ENCODE results near the gene ENTHD1.
"Not testable (repeated sequence)": the region's sequence is repeated elsewhere in the genome, so short reads cannot be mapped to it uniquely, and the experiment has no call there.

ENTHD1 gene

GRCh38 chr22:39777716-39778454 is 115.7 kb downstream of the ENTHD1 start:
- DNase-seq (ENCODE audit: low read depth): no peak

- no peak for DNase-seq (ENCODE audit: low read depth)
These were observed 117.1 kb downstream of the ENTHD1 start for GRCh38 chr22:39776295-39777009.

GRCh38 chr22:39773976-39774539 is 119.5 kb downstream of the ENTHD1 start:
- peak; percentile 16 for DNase-seq (ENCODE audit: low read depth)

GRCh38 chr22:39773503-39773902 is 120.1 kb downstream of the ENTHD1 start:
- no peak for DNase-seq (ENCODE audit: low read depth)

GRCh38 chr22:39771486-39771885 is 122.1 kb downstream of the ENTHD1 start:
- no peak for DNase-seq (ENCODE audit: low read depth)

- DNase-seq (ENCODE audit: low read depth): no peak
These were observed 127.9 kb downstream of the ENTHD1 start for GRCh38 chr22:39765661-39766060.

- no peak for DNase-seq (ENCODE audit: low read depth)
These were observed 128.5 kb downstream of the ENTHD1 start for GRCh38 chr22:39765046-39765445.

GRCh38 chr22:39763276-39763675 is 130.3 kb downstream of the ENTHD1 start:
- DNase-seq (ENCODE audit: low read depth): no peak

- DNase-seq (ENCODE audit: low read depth): no peak
These were observed 142.8 kb downstream of the ENTHD1 start for GRCh38 chr22:39750759-39751158.

- DNase-seq (ENCODE audit: low read depth): no peak
These were observed 144.7 kb downstream of the ENTHD1 start for GRCh38 chr22:39748877-39749276.

GRCh38 chr22:39746600-39747262 is 146.8 kb downstream of the ENTHD1 start:
- DNase-seq (ENCODE audit: low read depth): no peak

GRCh38 chr22:39745789-39746188 is 147.8 kb downstream of the ENTHD1 start:
- DNase-seq (ENCODE audit: low read depth): no peak

GRCh38 chr22:39744353-39744752 is 149.2 kb downstream of the ENTHD1 start:
- DNase-seq (ENCODE audit: low read depth): no peak

GRCh38 chr22:39743935-39744334 is 149.6 kb downstream of the ENTHD1 start:
- no peak for DNase-seq (ENCODE audit: low read depth)

GRCh38 chr22:39739338-39740027 is 154.1 kb downstream of the ENTHD1 start:
- no peak for DNase-seq (ENCODE audit: low read depth)

GRCh38 chr22:39738746-39739145 is 154.8 kb downstream of the ENTHD1 start:
- DNase-seq (ENCODE audit: low read depth): no peak

GRCh38 chr22:39735776-39736175 is 157.8 kb downstream of the ENTHD1 start:
- no peak for DNase-seq (ENCODE audit: low read depth)

- no peak for DNase-seq (ENCODE audit: low read depth)
These were observed 158.7 kb downstream of the ENTHD1 start for GRCh38 chr22:39734866-39735265.

- DNase-seq (ENCODE audit: low read depth): not testable (repeated sequence)
These were observed 159.5 kb downstream of the ENTHD1 start for GRCh38 chr22:39734046-39734445.

- no peak for DNase-seq (ENCODE audit: low read depth)
These were observed 160.4 kb downstream of the ENTHD1 start for GRCh38 chr22:39733191-39733590.

GRCh38 chr22:39732625-39733024 is 160.9 kb downstream of the ENTHD1 start:
- DNase-seq (ENCODE audit: low read depth): no peak

Measured in activated T-cell treated with anti-CD3 and anti-CD28 coated beads for 24 hours (primary cell).